ENCODE results near the gene ZNF142.
"Not testable (repeated sequence)": the region's sequence is repeated elsewhere in the genome, so short reads cannot be mapped to it uniquely, and the experiment has no call there.

Gene ZNF142

GRCh38 chr2:218659258-218659987, at the start of gene ZNF142, which contains the start of gene BCS1L:
ZNF142 (minus strand) TSS chr2:218659623; CDS start chr2:218656429, 3,194 bp downstream.
BCS1L (plus strand) TSS chr2:218659683; CDS start chr2:218660988, 1,305 bp downstream.
- peak; percentile 78 to 93 (median 84) for DNase-seq (ENCODE audit: low read depth in 3 of 3, low spot score in 1 of 3)

GRCh38 chr2:218708086-218708485, 48.7 kb upstream of the ZNF142 start:
- no peak for DNase-seq (ENCODE audit: low read depth in 3 of 3, low spot score in 1 of 3)

- DNase-seq (ENCODE audit: low read depth in 3 of 3, low spot score in 1 of 3): no peak
Observed at GRCh38 chr2:218703341-218703740, 43.9 kb upstream of the ZNF142 start.

GRCh38 chr2:218701806-218702205, 42.4 kb upstream of the ZNF142 start:
- no peak for DNase-seq (ENCODE audit: low read depth in 3 of 3, low spot score in 1 of 3)

- DNase-seq (ENCODE audit: low read depth in 3 of 3, low spot score in 1 of 3): no peak
Observed at GRCh38 chr2:218698885-218699284, 39.5 kb upstream of the ZNF142 start.

- DNase-seq (ENCODE audit: low read depth in 3 of 3, low spot score in 1 of 3): no peak
Observed at GRCh38 chr2:218694405-218695145, 35.2 kb upstream of the ZNF142 start.

- no peak for DNase-seq (ENCODE audit: low read depth in 3 of 3, low spot score in 1 of 3)
Observed at GRCh38 chr2:218691234-218691633, 31.8 kb upstream of the ZNF142 start.

- not testable (repeated sequence) for DNase-seq (ENCODE audit: low read depth in 3 of 3, low spot score in 1 of 3)
Observed at GRCh38 chr2:218687400-218688060, 28.1 kb upstream of the ZNF142 start.

- no peak for DNase-seq (ENCODE audit: low read depth in 3 of 3, low spot score in 1 of 3)
Observed at GRCh38 chr2:218680061-218680460, 20.6 kb upstream of the ZNF142 start.

GRCh38 chr2:218679119-218679518, 19.7 kb upstream of the ZNF142 start:
- DNase-seq (ENCODE audit: low read depth in 3 of 3, low spot score in 1 of 3): no peak

- peak; percentile 35 to 65 (median 60) for DNase-seq (ENCODE audit: low read depth in 3 of 3, low spot score in 1 of 3)
Observed at GRCh38 chr2:218671654-218672566, 12.5 kb upstream of the ZNF142 start, which contains the start of the genes RNF25 and STK36. RNF25 (minus strand) TSS chr2:218672002; CDS start chr2:218671970, 32 bp downstream. STK36 (plus strand) TSS chr2:218672086; CDS start chr2:218672830, 744 bp downstream.

GRCh38 chr2:218671097-218671653, 11.8 kb upstream of the ZNF142 start:
- DNase-seq (ENCODE audit: low read depth in 3 of 3, low spot score in 1 of 3): no peak

GRCh38 chr2:218664653-218665052, 5.2 kb upstream of the ZNF142 start:
- DNase-seq (ENCODE audit: low read depth in 3 of 3, low spot score in 1 of 3): no peak

GRCh38 chr2:218663901-218664300, 4.5 kb upstream of the ZNF142 start:
- DNase-seq (ENCODE audit: low read depth in 3 of 3, low spot score in 1 of 3): no peak

GRCh38 chr2:218662827-218663226, 3.4 kb upstream of the ZNF142 start:
- DNase-seq (ENCODE audit: low read depth in 3 of 3, low spot score in 1 of 3): no peak

GRCh38 chr2:218662377-218662776, 3.0 kb upstream of the ZNF142 start:
- no peak for DNase-seq (ENCODE audit: low read depth in 3 of 3, low spot score in 1 of 3)

- no peak for DNase-seq (ENCODE audit: low read depth in 3 of 3, low spot score in 1 of 3)
Observed at GRCh38 chr2:218659988-218660358, 550 bp upstream of the ZNF142 start.

- DNase-seq (ENCODE audit: low read depth in 3 of 3, low spot score in 1 of 3): peak in 2 of 3 donors; percentile 19 to 24
Observed at GRCh38 chr2:218658671-218659257, 659 bp downstream of the ZNF142 start.

- no peak for DNase-seq (ENCODE audit: low read depth in 3 of 3, low spot score in 1 of 3)
Observed at GRCh38 chr2:218655751-218656150, 3.7 kb downstream of the ZNF142 start.

- DNase-seq (ENCODE audit: low read depth in 3 of 3, low spot score in 1 of 3): no peak
Observed at GRCh38 chr2:218648787-218649100, 10.7 kb downstream of the ZNF142 start.
